Glomerular visceral epithelial cell (primary cell): ENCODE data around the gene NPW.

Experiments
- DNase-seq: peaks from one replicate; pipeline ENCODE4 v3.0.0-alpha.2; 2016; ENCODE audit errors: extremely low spot score

NPW gene

DNA sequence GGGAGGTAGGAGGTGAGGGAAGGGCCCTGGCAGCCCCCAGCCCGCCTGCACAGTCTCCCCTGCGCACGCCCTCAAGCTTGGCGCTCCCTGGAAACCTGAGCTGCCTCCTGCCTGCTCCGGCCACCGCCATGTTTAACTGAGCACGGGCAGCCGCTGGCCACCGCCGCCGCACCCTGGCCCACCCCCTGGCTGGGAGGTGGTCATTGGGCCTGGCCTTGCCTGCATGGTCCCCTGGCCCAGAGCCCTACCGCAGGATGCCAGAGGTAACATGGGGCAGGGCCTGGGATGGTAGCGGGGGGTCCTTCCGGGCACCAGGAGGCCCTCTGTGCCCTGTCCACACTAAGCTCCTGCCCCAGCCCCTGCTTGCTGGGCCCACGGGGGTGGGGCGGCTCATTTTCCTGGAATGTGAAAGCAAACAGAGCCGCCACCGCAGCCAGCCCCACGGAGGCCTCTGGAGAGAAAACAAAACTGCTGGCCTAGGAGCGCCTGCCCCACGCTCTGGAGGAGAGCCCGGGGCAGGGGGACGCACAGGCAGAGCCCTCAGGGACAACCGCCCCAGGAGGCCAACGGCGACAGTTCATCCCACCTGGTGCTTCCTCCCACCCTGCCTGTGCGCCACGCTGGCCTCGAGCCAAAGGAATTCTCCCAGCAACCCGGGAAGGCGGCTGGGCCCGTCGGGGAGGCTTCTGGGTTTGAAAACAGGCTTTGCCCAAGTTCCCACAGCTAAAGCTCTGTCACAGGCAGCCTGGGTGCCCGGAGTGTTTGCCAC lies 16.0 kb downstream of the NPW start:
- DNase-seq, result peak; percentile 80

DNA sequence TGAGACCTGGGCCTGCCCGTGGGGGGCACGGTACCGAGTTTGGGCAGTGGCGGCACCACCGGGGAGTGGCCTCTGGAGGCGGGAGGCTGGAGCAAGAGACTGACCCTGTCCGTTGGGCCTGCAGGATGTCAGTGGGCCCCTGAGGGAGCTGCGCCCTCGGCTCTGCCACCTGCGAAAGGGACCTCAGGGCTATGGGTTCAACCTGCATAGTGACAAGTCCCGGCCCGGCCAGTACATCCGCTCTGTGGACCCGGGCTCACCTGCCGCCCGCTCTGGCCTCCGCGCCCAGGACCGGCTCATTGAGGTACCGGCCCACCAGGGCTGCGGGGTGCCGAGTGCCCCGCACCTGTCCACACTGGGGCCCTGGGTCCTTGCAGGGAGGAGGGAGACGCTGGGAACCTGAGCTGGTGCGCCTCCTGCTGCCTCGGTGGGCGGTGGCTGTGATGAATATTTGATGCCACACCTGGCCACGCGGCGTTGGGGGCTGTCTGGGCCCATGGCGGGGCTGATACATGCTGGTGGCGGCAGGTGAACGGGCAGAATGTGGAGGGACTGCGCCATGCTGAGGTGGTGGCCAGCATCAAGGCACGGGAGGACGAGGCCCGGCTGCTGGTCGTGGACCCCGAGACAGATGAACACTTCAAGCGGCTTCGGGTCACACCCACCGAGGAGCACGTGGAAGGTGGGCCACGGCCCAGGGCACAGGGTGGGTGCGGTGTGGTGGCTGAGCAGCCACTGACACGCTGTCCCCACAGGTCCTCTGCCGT lies 16.8 kb downstream of the NPW start:
- no peak for DNase-seq

DNA sequence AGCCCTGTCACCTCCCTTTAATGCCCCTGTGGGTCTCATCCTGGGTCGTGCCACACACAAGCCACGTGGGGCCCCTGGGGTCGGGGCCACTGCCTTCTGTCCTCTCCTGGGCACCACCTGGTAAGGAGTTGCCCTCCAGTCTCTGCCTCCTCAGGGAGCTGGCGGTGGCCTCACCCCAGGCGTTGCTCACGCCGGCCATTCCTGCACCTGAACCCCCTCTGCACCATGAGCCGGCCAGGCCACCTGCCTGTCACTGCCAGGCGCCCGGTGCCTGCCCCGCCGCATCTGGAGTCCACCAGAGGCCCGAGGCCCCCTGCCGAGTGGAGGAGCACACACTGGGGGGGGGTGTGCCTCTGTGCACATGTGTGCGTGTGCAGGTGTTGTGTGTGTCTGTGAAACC lies 17.5 kb downstream of the NPW start:
- no peak for DNase-seq

DNA sequence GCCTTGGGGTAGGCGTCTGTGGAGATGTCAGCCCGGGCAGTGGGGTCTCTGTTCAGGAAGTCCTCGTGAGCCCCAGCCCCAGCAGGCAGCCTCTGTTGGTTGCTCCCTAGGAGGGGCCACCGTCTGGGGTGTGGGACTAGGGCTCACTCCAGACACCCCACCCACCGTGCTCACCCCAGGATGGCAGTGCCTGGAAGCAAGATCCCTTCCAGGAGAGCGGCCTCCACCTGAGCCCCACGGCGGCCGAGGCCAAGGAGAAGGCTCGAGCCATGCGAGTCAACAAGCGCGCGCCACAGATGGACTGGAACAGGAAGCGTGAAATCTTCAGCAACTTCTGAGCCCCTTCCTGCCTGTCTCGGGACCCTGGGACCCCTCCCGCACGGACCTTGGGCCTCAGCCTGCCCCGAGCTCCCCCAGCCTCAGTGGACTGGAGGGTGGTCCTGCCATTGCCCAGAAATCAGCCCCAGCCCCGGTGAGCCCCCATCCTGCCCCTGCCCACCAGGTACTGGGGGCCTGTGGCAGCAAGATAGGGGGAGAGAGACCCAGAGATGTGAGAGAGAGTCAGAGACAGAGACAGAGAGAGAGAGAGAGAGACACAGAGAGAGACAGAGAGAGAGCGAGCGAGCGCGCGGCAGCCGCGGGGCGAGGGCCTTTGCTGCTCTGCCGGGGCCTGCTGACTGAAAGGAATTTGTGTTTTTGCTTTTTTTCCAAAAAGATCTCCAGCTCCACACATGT lies 18.2 kb downstream of the NPW start:
- no peak for DNase-seq

DNA sequence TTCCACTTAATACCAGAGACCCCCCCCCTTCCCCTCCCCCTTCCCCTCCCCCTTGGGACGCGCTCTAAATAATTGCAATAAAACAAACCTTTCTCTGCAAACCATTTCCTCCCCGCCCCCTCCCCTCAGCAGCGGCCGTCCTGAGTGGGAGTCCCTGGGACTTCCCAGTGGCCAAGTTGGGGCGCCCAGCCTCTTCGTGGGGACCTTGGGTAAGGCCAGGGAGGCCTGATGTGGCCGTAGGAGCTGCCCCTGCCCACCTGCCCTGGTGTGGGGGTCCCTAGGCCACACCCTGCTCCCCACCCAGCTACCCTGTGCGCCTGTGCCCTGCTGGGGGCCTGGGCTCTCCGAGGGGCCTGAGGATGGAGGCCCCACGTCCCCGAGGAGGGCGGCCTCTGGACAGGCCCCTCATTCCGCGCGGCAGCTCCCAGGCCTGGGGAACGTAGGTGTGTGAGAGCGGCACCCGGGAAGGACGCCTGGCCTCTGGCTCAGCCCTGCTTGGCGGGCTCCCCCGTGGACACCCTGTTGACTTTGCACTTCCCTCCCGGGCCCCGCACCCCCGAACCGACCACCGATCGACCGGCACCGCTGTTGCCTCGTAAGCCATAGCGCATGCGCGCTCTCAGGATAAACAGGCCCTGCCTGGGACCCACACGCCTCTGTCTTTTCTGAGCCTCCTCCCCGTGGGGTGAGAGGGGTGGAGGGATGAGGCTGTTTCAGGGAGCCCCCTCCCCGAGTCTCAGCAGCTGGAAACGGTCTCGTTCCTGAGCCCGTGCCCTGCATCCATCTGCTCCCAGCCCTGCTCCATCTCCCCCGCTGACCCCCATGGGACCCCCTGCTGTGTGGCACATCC lies 19.0 kb downstream of the NPW start:
- DNase-seq, result no peak

DNA sequence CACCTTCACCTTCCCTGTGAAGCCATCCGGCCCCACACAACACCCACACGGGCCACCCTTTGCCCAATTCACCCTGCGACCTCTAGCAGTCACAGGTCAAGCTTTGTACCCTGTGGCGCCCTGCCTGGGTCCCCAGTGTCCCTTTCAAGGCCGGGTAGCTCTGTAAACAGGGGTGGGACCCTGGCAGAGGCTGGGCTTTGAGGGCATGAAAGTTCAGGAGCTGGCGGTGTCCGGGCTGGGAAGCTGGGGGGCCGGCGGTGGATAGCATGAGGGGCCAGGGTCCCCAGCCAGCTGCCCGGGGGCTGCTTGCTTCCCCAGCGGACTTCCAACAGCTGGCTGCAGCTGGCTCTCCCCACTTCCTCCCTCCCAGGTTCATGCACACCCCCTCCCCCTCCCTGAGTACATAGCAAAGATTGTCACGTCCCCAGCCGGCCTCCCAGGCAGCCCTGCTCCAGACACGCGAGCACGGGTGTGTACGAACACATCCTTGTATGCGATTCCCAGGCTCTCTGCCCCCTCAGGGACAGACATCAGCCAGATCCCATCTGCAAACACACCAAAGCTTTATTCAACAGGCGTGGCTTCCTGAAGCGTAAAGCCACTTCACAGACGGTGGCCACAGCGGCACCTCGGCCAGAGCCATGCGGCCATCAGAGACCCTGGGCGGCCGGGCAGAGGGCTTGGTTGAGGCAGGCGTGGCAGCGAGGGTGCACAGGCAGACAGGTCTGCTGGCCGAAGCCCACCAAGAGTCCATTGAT lies 19.9 kb downstream of the NPW start:
- DNase-seq, result no peak

DNA sequence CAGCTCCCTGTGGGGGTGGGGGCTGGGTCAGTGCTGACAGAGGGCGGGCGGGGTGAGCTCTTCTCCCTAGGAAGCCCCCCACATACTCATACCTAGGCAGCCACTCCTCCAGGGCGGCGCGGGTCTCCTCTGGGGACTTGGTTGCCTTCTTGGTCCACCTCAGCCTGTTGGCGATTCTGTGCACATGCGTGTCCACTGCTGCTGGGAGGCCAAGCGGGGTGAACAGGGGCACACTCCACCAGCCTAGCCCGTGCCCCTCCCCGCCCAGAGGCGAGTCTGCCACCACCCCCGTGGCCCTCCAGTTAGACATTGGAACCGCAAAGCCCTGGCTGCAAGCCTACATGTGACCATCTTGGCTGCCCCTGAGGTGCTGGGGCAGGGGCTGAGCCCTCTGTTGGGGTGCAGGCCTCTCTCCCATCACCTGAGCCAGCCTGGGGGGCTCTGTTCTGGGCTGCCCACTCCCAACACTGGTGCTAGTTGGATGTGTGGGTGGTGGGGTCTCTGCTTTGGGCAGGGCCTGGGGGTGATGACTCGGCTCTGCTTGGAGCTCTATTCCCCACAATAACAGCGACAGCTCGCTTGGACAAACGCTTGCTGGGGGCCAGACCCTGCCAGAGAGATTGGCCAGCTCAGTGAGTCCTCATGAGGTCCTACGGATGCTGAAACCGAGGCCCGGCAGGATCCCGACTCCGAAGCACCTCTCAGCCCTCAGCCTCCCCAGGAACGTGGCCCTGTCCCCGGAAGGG lies 20.6 kb downstream of the NPW start:
- no peak for DNase-seq

DNA sequence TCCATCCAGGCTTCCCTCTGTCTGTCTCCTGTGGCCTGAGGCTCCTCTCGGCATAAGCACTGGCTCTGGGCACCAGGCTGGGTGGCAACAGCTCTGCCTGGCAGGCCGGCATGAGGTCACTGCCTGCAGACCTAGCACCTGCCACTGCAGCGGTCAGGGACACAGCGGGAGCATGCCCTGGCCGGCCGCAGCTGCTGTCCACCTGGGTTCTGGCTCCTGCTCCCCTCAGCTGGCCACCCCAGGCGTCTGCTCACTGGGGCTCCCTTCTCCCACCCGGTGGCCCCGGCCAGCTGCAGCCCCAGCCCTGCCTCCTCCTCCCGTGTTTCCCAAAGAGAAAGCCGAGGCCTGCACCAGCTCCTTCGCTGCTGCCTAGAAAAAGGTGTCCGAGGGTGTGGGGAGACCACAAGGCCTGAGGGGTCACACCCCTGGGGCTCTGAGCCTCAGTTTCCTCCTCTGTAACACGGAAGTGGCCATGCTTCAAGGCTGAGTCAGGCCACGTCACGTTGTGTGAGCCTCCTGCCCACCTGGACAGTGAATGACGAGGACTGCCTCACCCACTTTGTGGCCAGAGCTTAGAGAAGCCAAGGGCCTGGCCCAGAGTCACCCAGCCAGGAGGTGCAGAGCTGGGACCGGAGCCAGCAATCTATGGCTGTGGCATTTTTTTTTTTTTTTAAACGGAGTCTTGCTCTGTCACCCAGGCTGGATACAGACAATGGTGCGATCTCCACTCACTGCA lies 21.4 kb downstream of the NPW start:
- peak; percentile 83 for DNase-seq

DNA sequence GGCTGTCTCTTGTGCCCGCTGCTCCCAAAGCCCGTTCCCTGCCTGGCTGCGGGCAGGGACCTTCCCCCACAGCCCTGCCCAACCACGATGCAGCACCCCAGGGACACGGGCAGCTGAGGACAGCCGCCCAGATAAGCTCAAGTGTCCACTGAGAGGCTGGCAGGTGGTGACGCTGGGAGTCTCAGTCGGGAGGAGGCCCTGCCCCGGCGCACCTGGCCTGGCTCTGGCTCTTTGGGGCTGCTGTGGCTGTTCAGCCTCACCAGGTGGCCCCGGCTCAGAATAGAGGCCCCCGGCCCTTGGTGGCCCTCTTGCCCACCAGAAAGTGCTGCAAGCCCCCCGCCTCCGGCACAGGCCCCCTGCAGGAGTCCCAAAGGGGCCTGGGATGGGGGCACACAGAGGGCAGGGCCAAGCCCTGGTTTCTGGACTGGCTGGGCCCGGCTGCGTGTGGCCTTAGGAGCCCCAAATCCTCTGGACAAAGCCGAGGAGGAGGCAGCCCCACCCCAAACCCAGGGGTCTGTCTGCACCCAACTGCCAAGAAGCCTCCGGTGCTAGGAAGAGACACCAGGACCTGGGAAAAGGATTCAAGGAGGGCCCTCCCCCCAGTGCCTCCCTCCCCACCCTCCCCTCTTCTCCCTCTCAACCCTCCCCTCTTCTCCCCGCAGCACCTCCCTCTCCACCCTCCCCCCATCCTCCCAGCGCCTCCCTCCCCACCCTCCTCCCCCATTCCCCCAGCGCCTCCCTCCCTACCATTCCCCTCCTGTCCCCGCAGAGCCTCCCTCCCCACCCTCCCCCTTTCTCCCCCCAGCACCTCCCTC lies 22.8 kb downstream of the NPW start:
- DNase-seq, result no peak

DNA sequence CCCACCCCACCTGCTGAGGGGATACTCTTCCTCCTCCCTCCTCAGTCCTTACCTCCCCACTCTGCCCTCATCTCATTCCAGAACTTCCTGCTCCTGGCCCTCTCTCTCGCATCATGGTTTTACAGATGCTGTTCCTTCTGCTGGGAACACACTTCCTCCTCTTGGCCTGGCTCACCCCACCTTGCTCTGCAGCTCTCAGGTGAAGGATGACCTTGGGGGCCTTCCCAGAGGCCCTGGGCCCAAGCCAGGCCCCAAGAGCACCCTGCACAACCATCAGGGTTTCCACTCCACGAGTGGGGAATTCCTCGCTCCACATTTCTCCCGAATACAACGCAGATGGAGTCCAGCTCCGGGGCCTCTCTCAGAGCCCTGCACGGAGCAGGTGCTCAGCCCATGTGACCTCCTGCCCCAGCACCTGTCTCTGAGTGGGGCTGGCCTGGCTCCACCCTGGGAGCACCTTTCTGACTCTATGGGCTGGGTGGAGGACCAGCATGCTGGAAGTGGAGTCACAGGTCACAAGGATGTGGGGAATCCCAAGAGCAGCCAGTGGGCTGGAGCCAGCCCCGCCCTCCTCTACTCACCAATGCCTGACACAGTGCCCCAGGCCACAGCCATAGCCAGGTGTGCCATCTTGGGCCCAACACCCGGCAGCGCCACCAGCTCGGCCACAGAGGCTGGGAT lies 23.5 kb downstream of the NPW start:
- no peak for DNase-seq

DNA sequence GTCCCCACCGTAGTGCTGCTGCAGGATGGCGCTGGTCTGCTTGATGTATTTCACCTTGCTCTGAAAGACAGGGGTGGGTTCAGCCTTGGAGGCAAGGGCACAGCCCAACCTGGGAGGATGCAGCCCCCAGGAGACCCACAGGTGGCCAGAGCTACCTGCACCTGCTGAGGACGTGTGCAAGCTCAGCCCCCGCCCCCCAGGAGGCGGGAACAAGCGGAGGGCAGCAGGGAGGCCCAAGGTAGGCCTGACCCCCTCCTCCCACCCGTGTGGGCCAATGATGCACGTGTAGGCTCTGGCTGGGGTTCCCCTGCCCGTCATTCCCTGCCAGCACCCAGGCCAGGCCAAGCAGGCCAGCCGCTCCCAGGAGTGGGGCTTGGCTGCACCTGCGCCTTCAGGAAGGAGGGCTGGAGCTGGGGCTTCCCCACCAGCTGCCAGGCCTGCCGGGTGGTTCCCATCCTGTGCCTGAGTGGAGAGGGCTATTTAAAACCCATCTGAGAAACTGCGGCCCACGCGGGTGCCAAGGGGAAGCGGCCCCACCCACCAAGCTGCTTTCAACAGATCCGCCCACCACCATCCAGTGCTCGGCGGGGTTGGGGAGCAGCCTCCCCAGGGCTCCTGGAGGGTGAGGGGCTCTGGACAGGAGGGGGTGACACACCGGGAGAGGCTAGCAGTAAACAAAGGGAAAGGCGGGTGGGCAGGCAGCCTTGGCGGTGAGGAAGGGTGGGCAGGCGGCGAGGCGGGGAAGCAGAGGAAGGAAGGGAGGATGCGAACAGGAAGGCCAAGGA lies 24.3 kb downstream of the NPW start:
- DNase-seq, result no peak

DNA sequence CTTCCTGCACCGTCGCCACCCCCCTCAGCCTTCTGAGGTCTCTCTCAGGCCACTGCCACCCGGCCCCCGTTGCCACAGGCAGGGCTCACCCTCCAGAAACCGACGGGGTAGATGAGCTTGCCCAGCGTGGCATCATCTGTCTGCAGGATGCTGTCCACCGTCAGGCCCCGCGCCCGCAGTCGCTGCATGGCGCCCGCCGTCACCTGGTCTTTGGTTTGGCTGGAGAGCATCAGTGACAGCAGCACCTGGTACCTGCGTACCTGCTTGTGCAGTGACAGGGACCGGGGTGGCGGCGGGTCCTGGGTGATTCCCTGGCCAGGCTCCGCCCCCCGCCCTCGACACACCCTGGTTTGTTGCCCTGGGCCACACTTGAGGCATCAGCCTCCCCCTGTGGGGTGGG lies 25.0 kb downstream of the NPW start:
- DNase-seq, result no peak

DNA sequence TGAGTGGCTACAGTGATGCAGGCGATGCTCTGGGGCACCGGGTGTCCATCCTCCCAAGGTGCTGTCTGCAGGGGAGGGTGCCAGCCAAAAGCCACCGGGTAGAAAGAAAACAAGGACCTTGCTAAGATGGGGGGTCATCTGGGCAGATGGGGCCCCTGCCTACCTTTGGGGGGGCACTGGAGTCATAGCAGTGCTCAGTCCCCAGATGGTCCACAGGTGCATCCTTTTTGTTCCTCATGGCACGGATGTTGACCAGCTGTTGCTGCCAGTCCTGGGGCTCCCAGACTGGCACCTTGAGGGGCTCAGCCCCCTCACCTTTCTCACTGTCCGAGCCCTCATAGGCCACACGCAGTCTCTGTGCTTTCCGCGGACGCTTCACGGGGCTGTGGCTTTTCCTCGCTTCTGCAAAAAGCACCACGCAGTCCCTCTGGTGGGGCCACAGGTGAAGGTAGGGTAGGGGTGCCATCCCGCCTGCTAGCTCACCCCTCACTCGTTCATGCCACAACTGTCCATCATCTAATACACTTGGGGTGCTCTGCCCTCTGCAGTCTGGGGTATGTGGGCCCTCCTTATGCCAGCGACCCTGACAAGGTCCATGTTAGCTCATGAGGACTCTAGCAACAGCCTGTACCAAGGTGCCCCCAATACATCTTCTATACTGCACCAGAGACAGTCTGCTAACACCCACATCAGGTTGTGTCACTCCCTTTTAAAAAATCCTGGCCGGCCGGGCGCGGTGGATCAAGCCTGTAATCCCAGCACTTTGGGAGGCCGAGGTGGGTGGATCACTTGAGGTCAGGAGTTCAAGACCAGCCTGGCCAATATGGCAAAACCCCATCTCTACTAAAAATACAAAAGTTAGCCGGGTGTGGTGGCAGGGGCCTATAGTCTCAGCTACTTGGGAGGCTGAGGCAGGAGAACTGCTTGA lies 26.6 kb downstream of the NPW start:
- DNase-seq, result no peak

DNA sequence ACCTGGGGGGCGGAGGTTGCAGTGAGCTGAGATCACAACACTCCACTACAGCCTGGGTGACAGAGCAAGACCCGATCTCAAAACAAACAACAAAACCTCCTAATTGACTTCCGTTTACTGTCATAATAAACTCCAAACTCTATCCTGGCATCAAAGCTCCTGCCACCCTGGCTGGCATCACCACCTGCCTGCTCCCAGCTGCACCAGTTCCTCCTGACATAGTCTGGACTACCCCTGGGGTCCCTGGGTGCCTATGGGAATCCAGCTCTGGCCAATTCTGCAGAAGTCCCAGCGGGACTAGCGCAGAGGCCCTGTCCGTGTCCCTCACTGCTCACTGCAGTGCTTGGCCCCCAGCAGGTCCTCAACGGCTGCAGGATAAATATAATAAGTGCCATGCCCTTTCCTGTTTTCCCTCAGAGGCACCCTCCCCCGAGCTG lies 27.3 kb downstream of the NPW start:
- DNase-seq, result no peak

DNA sequence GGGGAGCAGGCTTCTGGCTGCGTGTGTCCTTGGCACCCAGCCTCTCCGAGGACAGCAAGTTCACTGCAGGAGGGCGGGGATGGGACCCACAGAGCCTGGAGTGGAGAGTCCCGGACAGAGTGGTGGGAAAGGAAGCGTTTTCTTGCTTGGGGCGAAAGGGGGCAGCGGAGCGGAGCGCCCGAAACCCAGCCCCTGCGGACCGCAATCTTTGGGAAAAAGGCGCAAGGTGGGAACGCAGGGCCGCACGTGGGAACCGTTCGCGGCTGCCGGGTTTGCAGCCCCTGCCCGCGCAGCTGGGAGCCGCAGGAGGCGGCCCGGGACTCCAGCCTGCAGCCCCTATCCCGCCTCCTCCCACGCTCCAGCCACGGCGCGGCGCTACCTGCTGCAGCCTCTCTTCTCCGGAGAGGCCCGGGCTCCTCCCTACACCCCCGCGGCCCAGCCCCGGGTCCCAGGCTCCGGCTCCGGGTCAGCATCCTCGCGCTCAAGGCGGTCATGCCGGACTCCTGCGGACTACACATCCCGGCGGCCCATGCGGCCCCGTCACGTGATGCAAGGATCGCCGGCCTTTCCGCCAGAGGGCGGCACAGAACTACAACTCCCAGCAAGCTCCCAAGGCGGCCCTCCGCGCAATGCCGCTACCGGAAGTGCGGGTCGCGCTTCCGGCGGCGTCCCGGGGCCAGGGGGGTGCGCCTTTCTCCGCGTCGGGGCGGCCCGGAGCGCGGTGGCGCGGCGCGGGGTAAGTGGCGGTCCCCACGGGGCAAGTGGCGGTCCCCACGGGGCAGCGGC lies 27.9 kb downstream of the NPW start, which contains the start of the genes NTHL1 and TSC2:
Gene NTHL1, minus strand, starts transcription at position 505 of the 786 bp plus-strand sequence. Its CDS starts 11 bp downstream, at position 494.
Gene TSC2, plus strand, starts transcription at position 656 of the 786 bp plus-strand sequence. CDS start 631 bp downstream, outside the sequence.
- DNase-seq, result peak; percentile 93
